SKM-1 (cell line): Measurements from ENCODE around the gene PNMA6A.
"Not testable (repeated sequence)": the region's sequence is repeated elsewhere in the genome, so short reads cannot be mapped to it uniquely, and the experiment has no call there.

Source experiments
- DNase-seq: peaks from one replicate; lab custom pipeline; 2025; ENCODE audit not compliant: unreplicated experiment; lab: John Stamatoyannopoulos, UW

Gene PNMA6A

DNA sequence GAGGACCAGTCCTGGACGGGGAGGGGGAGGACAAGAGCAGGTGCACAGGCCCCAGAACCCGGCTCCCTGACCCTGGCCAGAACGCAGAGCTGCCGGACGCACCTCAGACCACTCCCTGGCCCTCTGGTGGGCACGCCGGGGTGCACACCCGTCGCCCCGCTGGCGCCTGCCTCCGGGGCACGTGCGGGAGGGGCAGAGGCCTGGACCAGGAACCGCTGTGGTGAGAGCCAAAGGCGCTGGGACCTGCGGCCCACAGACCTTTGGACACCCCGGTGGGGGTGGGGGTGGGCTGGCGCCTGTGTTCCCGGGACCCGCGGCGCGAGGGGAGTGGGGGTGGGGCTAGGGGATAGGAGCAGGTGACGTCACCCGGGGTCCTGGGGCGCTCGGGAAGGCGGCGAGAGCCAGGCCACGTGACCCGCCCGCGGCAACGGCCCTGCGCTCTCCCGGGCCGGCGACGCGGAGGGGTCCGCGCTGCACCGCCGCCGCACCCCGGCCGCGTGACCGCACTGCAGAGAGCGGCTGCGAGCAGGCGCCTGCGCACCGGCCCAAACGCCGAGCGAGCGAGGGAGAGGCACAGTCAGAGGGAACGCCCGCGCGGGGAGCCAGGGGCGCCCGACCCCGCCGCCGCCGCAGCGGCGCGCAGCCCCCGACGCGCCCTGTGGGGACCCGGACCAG is at the start of gene PNMA6A:
Gene PNMA6A (plus strand): TSS at position 546 of the 675 bp plus-strand sequence. CDS start 609 bp downstream, outside the sequence.
- DNase-seq, result not testable (repeated sequence)

DNA sequence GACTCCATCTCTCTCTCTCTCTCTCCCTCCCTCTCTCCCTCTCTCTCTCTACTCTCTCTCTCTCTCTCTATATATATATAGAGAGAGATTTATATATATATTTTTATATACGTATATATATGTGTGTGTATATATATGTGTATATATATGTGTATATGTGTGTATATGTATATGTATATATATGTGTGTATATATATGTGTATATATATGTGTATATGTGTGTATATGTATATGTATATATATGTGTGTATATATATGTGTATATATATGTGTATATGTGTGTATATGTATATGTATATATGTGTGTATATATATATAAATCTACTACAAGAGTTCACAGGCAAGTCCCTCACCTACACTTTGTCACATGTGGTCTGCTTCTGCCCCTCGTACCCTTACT is 45.8 kb upstream of the PNMA6A start:
- not testable (repeated sequence) for DNase-seq

DNA sequence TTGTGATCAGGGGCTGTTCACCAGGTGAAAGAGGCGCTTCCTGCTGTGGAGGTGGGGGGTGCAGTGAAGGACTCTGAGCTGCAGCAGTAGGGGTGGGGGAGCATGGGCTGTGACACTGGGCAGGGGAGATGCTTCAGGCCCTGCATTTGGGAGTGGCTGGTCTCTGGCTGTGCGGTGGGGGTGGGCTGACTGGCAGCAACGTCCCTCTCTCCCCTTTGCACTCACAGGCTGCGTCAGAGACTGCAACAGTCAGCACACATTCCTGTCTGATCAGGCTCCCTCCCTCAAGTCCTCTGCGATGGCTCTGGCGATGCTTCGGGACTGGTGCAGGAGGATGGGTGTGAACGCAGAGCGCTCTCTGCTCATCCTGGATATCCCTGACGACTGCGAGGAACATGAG is 43.8 kb upstream of the PNMA6A start:
- not testable (repeated sequence) for DNase-seq

DNA sequence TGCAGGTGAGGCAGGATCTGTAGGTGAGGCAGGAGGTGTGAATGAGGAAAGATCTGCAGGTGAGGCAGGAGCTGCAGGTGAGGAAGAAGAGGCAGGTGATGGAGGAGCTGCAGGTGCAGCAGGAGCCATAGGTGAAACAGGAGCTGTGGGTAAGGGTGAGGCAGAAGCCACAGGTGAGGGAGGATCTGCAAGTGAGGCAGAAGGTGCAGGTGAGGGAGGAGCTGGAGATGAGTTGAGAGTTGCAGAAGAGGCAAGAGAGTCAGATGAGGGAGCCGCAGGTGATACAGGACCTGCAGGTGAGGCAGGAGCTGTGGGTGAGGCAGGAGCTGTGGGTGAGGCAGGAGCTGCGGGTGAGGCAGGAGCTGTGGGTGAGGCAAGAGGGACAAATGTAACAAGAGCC is 43.1 kb upstream of the PNMA6A start:
- DNase-seq, result no peak

DNA sequence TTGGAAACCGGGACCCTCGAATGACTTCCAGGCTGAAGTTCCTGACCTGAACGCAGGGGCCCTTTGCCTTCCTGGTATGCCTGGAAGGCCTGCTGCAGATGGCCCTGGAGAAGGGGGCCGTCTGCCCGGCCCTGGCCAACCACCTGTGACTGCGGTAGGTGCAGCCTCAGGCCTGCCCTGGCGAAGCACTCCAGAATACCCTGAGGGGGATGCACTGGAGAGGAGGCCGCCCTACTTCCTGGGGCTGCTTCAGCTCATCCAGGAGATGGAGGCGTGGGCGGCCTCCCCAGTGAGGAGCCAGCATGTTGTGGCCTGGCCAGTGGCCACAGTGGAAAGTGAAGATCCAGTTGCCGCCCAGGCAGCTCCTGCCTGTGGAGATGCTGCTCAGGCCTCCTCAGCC is 42.4 kb upstream of the PNMA6A start:
- DNase-seq, result no peak

DNA sequence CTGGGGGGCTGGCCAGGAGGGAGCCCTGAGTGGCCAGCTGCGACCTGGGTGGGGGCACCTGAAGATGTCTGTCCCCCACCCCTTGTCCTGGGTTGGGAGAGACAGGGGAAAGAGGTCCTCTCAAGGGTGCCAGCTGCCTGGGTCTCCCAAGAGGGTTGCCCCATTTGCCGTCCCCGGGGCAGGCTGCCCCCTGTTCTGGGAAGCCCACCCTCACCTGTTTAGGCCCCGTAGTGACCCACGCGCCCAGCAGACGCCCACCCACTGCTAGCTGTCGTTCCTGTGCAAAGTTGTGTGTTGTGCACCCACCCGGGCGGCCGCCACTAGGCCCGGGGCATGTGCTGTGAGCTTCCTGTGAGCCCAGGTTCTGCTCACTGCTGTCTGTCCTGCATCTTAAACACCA is 41.5 kb upstream of the PNMA6A start:
- DNase-seq, result no peak

DNA sequence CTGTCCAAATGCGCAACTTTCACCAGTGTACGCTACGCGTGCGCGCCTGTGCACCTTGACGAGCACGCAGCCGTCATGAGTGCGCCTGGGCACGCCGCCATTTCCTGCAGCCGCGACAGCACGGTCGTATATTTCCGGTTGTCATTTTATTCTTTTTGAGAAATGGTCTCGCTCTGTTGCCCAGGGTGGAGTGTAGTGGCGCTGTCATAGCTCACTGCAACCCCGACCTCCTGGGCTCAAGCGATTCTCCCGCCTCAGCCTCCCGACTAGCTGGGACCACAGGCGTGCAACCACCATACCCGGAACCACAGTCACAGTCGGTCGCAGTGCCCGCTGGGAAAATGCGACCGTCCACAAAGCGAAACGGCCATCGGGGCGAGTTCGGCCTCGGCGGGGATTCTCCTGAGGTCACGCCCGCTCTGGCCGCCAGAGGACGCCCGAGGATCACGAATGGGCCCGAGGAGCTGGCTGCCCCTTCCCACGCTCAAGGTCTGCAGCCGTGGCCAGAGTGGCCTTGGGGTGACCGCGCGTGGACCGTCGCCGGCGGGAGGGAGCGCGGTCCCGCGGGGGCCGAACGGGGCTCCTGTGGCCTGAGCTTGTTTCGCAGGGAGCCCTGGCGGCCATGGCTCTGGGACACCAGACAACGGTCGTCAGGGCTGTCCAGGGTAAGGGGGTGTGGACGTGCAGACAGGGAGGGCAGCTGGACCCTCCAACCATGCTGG is 39.7 kb upstream of the PNMA6A start:
- peak; percentile 6 for DNase-seq

DNA sequence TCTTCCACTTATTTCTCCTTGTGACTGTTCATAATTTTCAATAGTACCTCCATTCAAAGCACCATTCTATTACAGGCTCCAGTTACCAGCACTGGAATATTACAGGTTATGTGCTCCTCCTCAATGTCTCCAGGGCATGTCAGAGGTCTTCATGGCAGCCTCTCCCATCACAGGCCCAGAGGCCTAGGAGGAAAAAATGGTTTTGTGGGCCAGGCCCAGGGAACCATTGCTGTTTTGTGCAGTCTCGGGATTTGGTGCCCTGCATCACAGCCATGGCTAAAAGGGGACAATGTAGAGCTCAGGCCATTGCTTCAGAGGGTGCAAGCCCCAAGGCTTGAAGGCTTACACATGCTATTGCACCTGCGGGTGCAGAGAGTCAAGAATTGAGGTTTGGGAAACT is 23.2 kb upstream of the PNMA6A start:
- DNase-seq, result no peak

DNA sequence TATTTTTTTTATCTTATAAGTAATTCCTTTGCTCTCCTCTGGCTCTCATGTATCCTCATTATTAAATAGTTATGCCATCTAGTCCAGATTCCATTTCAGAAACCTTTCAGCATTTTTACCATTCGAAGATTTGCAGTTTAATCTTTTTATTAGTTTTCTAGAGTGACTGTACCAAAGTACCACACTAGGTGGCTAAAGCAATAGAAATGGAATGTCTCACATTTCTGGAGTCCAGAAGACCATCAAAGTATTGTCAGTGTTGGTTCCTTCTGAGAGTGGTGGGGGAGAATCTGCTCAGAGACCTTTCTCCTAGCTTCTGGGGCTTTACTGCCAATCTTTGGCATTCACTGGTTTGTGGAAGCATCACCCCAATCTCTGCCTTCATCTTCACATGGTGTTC is 19.7 kb upstream of the PNMA6A start:
- DNase-seq, result no peak

DNA sequence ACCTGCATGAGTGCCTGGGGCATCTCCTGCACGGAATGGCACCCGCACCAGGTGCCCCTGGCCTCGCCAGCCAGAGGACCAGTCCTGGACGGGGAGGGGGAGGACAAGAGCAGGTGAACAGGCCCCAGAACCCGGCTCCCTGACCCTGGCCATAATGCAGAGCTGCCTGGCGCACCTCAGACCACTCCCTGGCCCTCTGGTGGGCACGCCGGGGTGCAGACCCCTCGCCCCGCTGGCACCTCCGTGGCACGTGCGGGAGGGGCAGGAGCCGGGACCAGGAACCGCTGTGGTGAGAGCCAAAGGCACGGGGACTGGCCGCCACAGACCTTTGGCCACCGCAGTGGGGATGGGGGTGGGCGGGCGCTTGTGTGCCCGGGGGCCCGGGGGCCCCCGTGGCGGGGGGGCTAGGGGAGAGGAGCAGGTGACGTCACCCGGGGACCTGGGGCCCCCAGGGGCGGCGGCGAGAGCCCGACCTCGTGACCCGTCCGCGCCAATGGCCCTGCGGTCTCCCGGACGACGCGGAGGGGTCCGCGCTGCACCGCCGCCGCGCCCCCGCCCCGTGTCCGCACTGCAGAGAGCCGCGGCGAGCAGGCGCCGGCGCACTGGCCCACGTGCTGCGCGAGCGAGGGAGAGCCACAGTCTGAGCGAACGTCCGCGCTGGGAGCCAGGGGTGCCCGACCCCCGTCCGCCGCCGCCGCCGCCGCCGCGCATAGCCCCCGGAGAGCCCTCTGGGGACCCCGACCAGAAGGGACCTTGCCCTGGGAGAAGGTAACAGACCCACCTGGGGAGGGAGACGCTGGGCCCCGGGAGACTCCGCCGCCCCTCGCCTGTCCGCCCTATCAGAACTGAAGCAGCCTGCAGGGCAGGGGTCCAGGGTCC is 16.1 kb upstream of the PNMA6A start, which contains the start of gene PNMA3:
Gene PNMA3 (plus strand): TSS at position 600 of the 879 bp plus-strand sequence. CDS start 586 bp downstream, outside the sequence.
- DNase-seq, result no peak

DNA sequence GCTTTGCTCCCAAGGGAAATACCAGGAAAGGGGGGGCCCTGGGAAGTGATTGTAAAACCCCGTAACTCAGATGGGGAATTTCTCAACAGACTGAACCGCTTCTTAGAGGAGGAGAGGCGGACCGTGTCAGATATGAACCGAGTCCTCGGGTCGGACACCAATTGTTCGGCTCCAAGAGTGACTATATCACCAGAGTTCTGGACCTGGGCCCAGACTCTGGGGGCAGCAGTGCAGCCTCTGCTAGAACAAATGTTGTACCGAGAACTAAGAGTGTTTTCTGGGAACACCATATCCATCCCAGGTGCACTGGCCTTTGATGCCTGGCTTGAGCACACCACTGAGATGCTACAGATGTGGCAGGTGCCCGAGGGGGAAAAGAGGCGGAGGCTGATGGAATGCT is 15.0 kb upstream of the PNMA6A start:
- DNase-seq, result no peak

DNA sequence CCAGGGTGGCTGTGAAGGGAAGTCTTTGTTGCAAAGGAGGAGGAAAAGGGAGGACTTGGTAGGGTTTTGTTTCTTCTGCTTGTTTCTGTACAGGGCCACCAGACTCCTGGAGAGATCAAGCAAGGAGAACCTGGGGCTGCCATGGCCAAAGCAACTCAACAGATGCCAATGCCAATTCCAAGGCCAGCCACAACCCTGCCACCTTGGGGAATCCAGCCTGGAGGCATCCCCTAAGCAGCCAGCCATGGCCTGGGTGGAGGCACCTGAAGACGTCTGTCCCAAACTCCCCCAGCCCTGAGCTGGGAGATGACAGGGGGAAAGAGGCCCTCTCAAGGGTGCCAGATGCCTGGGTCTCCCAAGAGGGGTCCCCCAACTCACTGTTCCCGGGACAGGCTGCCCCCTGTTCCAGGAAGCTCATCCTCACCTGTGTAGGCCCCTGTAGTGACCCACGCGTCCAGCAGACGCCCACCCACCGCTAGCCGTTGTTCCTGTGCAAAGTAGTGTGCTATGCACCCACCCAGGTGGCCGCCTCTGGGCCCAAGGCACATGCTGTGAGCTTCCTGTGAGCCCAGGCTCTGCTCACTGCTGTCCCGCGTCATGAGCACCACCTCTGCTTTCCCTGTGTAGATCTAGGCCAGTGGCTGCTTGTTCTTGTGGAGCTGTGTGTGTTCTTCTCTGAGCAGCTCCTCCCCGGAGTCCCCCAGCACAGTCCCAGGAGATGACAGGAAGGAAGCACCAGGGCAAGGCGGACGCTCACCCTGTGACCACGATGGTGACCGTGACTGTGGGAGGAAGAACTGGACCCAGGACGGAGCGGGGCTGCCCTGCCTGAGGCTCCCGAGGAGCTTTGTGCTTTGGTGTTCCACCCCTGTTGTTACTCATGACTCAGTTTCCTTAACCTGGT is 12.8 kb upstream of the PNMA6A start:
- no peak for DNase-seq

DNA sequence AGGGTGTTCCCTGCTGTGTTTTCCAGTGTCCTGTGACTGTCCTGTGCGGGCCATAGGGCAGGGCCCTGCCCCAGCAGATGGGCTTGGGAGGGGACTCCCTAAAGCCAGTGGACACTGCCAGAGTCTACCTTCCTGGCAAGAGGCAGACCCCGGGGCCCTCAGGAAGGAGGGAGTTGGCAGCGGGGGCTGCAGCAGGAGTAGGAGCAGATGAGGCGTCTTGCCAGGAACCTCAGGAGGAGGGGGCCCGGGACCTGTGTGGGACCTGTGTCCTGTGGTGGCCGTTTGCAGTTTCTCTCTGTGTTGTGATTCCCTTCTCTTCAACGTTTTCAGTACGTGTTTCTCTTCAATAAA is 12.2 kb upstream of the PNMA6A start:
- no peak for DNase-seq

DNA sequence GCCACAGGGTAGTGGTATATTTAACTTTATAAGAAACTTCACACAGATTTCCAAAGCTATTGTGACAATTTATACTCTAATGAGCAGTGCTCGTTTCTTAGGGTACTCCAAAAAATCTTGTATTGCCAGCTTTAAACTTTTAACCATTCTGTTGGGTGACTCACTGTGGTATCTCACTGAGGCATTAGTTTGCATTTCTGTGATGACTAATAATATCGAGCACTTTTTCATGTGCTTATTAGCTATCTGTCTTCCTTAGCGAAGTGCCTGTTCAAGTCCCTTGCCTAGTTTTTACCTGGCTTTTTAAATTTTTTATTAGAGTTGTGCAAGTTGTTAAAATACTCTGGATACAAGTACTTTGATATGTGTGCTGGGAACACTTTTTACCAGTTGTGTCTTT is 10.5 kb upstream of the PNMA6A start:
- DNase-seq, result no peak

DNA sequence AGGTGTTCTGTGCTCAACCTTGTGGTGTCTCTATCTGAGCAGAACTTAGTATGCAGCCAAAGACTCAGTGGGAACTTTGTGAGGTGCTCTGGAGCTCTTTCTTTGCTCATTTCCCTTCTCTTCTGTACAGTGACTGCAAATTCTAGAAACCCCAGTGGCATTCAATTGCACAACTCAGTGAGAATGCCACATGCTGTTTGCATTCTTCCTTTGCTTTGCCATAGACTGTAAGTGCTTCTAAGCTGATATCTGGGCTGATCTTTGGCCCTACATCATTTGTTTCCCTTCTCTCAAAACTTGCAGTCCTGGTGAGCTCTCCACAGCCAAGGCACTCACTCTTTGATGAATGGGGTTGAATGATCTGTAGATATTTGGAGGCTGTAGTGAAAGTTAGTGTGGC is 8.9 kb upstream of the PNMA6A start:
- DNase-seq, result no peak

DNA sequence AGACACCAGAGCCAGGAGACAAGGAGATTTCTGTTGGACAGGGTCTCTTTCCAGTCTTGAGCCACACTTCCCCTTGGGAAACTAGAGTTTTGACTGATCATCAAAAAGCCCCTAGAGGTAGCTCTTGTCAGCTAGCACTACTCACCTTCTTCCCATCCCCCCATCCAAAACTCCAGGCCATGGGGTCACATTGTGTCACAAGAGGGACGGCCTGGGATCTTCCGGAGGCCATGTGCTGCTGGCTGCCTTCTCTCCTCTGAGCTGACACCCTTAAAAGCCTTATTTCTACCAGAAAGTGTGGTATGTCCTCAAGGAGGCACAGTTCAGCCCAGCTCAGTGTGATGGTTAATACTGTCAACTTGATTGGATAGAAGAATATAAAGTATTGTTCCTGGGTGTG is 8.2 kb upstream of the PNMA6A start:
- no peak for DNase-seq

DNA sequence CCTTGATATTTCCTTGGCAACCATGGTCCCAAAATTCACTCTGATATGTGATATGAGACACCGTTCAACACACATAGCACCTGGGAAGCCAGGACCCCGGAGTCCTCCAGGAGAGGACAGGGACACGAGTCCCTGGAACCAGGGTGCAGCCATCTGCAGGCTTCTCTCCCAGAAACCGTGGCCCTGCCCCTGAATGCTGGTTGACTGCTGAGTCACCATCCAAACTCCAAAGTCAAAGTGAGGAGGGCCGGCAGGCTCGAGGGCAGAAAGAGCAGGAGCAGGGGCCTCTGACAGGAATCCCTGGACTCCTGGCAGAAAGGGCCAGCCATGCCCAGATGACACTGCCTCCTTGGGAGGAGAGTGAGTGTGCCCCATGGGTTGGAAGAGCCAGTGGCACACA is 6.9 kb upstream of the PNMA6A start:
- no peak for DNase-seq

DNA sequence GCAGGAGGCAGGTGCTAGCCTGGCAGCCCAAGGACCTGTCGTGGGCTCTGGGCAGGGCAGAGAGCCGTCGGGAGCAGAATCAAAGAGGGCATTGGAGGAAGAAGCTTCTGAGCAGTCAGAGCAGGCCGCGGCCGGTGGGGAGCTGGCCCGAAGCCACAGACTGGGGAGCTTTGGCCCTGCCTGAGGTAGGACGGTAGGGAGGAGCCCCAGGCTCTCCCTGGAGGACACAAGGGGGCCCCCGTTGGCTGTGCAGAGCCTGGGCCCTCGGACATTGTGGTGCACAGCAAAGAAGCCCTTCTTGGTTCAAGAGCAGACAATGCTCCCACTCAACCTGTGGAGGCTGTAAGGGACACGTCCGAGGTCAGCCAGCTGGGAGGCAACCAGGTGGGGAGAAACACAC is 5.9 kb upstream of the PNMA6A start:
- DNase-seq, result not testable (repeated sequence)

DNA sequence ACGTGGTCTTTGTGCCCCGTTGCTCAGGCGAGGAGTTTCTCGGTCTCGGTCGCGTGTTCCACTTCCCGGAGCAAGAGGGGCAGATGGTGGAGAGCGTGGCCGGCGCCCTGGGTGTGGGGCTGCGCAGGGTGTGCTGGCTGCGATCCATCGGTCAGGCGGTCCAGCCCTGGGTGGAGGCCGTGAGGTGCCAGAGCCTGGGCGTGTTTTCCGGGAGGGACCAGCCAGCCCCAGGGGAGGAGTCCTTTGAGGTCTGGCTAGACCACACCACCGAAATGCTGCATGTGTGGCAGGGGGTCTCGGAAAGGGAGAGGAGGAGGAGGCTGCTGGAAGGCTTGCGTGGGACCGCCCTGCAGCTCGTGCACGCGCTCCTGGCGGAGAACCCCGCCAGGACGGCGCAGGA is 1.1 kb downstream of the PNMA6A start:
- not testable (repeated sequence) for DNase-seq

DNA sequence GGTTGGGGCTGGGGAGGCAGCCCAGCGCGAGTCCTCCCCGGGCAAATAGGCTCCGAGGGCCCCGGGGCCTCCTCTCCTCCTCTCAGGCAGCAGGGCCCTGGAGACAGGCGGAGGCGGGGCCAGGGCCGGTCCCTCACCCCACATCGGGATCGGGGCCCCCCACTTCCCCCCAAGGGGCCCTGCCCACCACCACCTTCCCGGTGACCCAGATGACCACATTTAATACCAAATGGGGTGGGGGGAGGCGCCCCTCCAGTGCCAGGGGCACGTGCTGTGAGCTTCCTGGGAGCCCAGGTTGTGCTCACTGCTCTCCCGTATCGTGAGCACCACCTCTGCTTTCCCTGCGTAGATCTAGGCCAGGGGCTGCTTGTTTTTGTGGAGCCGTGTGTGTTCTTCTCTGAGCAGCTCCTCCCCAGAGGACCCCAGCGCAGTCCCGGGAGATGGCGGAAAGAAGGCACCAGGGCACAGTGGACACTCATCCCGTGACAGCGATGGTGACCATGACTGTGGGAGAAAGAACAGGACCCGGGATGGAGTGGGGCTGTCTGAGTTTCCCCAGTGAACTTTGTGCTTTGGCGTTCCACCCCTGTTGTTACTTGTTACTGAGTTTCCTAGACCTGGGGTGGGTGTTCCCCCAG is 2.1 kb downstream of the PNMA6A start:
- no peak for DNase-seq
